Omental fat pad (tissue), 4 donors: Measurements from ENCODE around the gene SIK2. TPM values are rescaled to one million over a fixed set of nuclear protein-coding genes. Genes with fewer than 3 reads are reported as not detected.

Experiments
- ATAC-seq: fragments of 150-250 bp; one replicate; pipeline ENCODE4 v1.9.1; 2016; ENCODE audit warnings: mild to moderate bottlenecking, moderate library complexity; ENCODE audit not compliant: low FRiP score
- DNase-seq: peaks from one replicate; pipeline ENCODE4 v3.0.0-alpha.2; 2019; ENCODE audit warnings: low spot score
- CTCF ChIP-seq, 3 donors: fragments of 450-650 bp; IDR thresholded peaks; one replicate each; pipeline ENCODE4 v1.5.1; 2016 to 2017; ENCODE audit warnings: antibody characterized with exemption in 3 of 3, mild to moderate bottlenecking in 3 of 3, moderate library complexity in 2 of 3
- total RNA-seq, 4 donors: library from RNA; depleted of rRNA; stranded (reverse); fragments of >200 nt; gene quantifications; one replicate each; pipeline ENCODE4 v1.1.0, GENCODE V29; 2016

SIK2 gene
- total RNA-seq, 4 donors from 2014 or later: 27.3 to 111 (median 73.6) TPM

- no peak for DNase-seq
- TF ChIP-seq CTCF (IDR thresholded peaks at IDR 0.05): no peak
- ATAC-seq: no peak
Measured at GRCh38 chr11:111759778-111760407, 157.6 kb downstream of the SIK2 start.

GRCh38 chr11:111761036-111761435, 158.8 kb downstream of the SIK2 start:
- no peak for DNase-seq
- ATAC-seq: no peak
- no peak for TF ChIP-seq CTCF (IDR thresholded peaks at IDR 0.05)

GRCh38 chr11:111762526-111762925, 160.3 kb downstream of the SIK2 start:
- no peak for ATAC-seq
- no peak for TF ChIP-seq CTCF (IDR thresholded peaks at IDR 0.05)
- DNase-seq: no peak

- TF ChIP-seq CTCF (IDR thresholded peaks at IDR 0.05): no peak
Measured at GRCh38 chr11:111762981-111763643, 160.9 kb downstream of the SIK2 start.

GRCh38 chr11:111764621-111765020, 162.4 kb downstream of the SIK2 start:
- TF ChIP-seq CTCF (IDR thresholded peaks at IDR 0.05): no peak

More at GRCh38 chr11:111762981-111763643, 160.9 kb downstream of the SIK2 start:
- DNase-seq: no peak
- ATAC-seq: no peak

GRCh38 chr11:111765320-111765983, 163.2 kb downstream of the SIK2 start:
- DNase-seq (no peak), ATAC-seq (no peak)
- no peak for TF ChIP-seq CTCF (IDR thresholded peaks at IDR 0.05)

More at GRCh38 chr11:111764621-111765020, 162.4 kb downstream of the SIK2 start:
- DNase-seq: no peak
- no peak for ATAC-seq
